ENCODE results near the gene ATXN1. TPM values are rescaled to one million over a fixed set of nuclear protein-coding genes. Genes with fewer than 3 reads are reported as not detected.

Gene ATXN1
- total RNA-seq, 1 donor from 2014 or later, result 62.7 TPM

DNA sequence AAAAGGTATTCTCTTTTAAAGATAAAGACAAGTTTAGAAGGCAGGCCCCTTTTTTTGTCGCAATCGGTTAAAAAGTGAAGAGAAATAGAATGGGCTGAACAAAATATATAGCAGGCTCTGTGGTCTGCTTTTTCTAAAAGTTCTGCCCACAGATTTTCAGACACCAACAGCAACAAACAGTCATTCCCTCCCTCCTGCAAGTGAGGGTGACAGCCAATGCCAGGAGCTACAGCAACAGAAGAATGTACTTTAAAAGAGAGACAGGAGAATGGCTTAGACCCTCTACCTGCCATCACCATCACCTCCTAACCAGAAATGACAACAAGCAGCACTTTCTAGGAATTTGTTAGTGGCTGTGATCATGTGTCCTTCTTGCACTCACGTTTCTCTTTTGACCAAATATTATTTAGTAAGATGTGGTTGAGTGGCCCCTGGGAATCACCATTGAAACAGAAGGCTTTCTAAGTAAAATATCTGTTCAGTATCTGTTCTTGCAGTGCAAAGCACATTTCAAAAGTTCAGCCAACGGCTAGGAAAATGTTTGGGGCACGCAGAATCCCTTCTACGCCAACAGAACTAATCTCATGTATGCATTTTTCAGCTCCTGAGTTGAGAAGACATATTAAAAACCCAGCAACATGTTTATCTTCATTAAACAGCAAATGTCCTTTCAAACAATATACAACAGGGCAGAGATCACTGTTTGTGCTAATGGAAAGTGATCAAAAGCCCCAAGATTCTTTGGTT is 248.5 kb downstream of the ATXN1 start:
- intact Hi-C loops (cut with micrococcal nuclease), result loop anchor here (5.0 to 10.0 kb wide), 4 partner anchors 40 to 452 kb away; no protein-coding TSS in a partner anchor

- intact Hi-C loops (cut with micrococcal nuclease), result loop anchor here (2.0 to 10.0 kb wide), 6 partner anchors 29 to 453 kb away; no protein-coding TSS in a partner anchor
These were observed 249.4 kb downstream of the ATXN1 start for GRCh38 chr6:16511723-16512489.

- intact Hi-C loops (cut with micrococcal nuclease), result loop anchor here (2.0 to 10.0 kb wide), 6 partner anchors 28 to 454 kb away; no protein-coding TSS in a partner anchor
These were observed 250.1 kb downstream of the ATXN1 start for GRCh38 chr6:16511040-16511660.

GRCh38 chr6:16510245-16510644 is 251.0 kb downstream of the ATXN1 start:
- intact Hi-C loops (cut with micrococcal nuclease), result loop anchor here (2.0 to 10.0 kb wide), 6 partner anchors 27 to 455 kb away; no protein-coding TSS in a partner anchor

- intact Hi-C loops (cut with micrococcal nuclease), result no loop called here
These were observed 252.3 kb downstream of the ATXN1 start for GRCh38 chr6:16508959-16509358.

GRCh38 chr6:16505711-16506357 is 255.4 kb downstream of the ATXN1 start:
- intact Hi-C loops (cut with micrococcal nuclease), result no loop called here

GRCh38 chr6:16504609-16505008 is 256.7 kb downstream of the ATXN1 start:
- intact Hi-C loops (cut with micrococcal nuclease), result no loop called here

- intact Hi-C loops (cut with micrococcal nuclease), result loop anchor here (2.0 kb wide), 1 partner anchor 17 kb away; no protein-coding TSS in a partner anchor
These were observed 257.3 kb downstream of the ATXN1 start for GRCh38 chr6:16503970-16504415.

- intact Hi-C loops (cut with micrococcal nuclease), result loop anchor here (2.0 kb wide), 1 partner anchor 17 kb away; no protein-coding TSS in a partner anchor
These were observed 258.0 kb downstream of the ATXN1 start for GRCh38 chr6:16503241-16503775.

DNA sequence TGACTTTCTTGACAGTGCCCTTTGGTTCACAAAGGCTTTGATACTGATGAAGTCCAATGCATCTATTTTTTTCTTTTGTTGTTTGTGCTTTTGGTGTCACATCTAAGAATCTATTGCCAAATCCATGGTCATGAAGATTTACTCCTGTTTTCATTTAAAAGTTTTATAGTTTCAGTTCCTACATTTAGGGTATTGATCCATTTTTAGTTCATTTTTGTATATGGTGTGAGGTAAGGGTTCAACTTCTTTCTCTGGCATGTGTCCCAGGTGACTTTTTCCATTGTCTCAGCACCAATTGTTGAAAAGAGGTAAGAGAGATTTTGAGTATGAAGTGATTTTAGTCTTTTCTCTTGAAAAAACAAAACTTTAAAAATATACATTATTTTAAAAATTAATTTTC is 262.3 kb downstream of the ATXN1 start:
- intact Hi-C loops (cut with micrococcal nuclease), result no loop called here

DNA sequence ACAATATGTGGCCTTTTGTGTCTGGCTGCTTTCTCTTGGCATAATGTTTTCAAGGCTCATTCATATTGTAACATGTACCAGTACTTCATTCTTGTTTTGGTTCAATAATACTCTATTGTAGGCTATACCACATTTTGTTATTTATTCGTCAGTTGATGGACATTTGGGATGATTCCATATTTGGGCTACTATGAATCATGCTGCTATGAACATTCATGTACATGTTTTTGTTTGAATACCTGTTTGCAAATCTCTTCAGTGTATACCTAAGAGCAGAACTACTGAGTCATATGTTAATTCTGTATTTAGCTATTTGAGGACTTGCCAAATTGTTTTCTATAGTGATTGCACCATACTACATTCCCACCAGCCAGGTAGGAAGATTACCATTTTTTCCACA is 263.0 kb downstream of the ATXN1 start:
- intact Hi-C loops (cut with micrococcal nuclease), result no loop called here

DNA sequence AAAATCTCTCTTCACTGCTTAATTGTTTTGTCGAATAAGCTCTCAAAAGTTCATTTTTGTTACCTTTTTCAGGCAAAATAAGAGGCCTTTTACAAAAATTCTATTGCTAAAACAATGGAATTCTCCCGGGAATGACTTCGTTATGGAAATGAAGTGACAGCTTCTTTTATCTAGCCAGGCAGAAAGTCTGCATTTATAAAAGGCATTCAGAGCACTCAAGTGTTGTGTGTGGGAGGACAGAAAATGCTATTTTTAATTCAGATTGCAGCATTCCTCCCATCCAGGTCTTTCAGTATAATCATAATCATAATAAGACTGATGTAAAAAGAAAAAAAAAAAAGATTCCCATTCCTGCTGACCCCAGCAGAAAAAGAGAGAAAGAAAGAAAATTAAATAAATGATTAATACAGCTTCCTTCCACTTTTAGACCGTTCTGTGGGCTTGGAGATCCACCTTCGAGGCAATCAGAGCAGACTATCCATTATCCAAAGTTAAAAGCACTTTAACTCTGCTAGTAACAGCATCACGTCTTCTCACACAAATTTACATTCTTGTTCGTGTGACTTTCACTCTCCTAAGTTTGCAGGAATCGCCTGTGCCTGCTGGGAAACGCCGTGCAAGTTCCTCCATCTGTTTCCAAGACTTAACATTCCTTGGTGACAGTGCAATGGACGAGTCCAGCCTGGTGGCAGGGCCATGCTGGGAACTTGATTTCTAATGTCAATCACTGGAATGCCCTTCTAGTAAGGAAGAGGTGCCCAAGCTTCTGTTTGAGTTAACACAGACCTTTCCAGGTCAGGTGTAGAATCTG is 264.1 kb downstream of the ATXN1 start:
- intact Hi-C loops (cut with micrococcal nuclease), result no loop called here

GRCh38 chr6:16496210-16496609 is 265.1 kb downstream of the ATXN1 start:
- intact Hi-C loops (cut with micrococcal nuclease), result no loop called here

GRCh38 chr6:16494793-16495192 is 266.5 kb downstream of the ATXN1 start:
- intact Hi-C loops (cut with micrococcal nuclease), result no loop called here

- intact Hi-C loops (cut with micrococcal nuclease), result no loop called here
These were observed 267.5 kb downstream of the ATXN1 start for GRCh38 chr6:16493802-16494201.

DNA sequence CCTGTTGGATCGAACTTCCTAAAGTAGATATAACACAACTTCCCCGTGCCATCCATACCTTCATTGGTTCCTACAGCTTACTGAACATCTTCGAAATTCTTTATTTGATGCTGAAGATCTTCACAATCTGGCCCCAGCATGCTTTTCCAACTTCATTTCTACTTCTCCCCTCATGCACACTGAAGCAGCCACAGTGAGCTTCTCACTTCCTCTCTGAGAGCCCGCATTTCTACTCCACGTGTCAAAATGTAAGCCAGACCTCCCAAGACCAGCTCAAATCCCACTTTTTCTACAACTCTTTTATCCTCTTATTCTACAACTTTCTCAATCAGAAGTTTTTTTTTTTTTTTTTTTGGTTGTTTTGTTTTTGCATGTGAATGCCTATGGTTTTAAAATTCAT is 268.1 kb downstream of the ATXN1 start:
- intact Hi-C loops (cut with micrococcal nuclease), result no loop called here

DNA sequence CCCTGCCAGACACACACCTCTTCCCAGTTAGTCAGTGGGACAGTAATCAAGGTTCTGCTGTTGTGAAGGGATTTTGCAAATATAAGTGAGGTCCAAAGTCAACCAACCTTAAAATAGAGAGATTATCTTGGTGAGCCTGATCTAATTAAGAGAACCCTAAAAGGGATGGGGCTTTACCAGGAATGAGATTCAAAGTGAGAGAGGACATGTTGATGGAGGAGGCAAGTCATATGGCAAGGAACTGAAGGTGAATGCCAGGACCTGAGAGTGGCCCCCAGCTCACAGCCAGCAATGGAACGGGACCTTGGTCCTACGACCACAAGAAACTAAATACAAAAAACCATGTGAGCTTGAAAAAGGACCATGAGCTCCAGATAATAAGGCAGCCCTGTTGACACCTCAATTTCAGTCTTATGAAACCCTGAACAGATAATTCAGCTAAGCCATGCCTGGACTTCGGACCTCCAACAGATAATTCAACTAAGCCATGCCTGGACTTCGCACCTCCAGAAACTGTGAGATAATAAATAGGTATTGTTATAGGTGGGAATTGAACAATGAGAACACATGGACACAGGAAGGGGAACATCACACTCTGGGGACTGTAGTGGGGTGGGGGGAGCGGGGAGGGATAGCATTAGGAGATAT is 269.5 kb downstream of the ATXN1 start:
- intact Hi-C loops (cut with micrococcal nuclease), result no loop called here

GRCh38 chr6:16490616-16491015 is 270.6 kb downstream of the ATXN1 start:
- intact Hi-C loops (cut with micrococcal nuclease), result no loop called here

DNA sequence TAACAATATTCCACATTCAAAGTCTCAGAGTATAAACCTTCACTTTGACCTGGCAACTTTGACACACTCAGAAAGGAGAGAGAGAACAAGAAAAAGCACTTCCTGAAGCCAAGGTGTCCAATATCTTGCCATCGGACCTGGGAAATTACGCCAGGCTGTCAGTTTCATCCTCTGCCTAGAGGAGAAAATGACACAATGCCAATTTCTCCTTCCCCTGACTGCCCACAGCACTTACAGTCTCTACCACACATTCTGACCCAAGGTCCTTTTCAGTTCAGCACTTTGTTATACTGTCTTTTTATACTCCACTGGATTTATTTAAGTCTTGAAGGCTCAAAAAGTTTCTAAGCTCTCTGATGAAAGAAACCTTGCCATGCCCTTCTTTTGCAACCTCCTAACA is 272.4 kb downstream of the ATXN1 start:
- intact Hi-C loops (cut with micrococcal nuclease), result loop anchor here (10.0 kb wide), 1 partner anchor 1216 kb away; the partner anchor contains the start of gene NUP153
